ENCODE measurements around the gene ZNF444. TPM values are rescaled to one million over a fixed set of nuclear protein-coding genes. Genes with fewer than 3 reads are reported as not detected.

ZNF444 gene
- total RNA-seq, 1 donor from 2014 or later = 47.9 TPM

- Mint-ChIP-seq H3K4me3 (ENCODE audit: unreplicated experiment) (no peak overlapping the region), H3K4me1 (ENCODE audit: unreplicated experiment) (peaks cover 17% of the 10 kb centered on the region), H3K27me3 (ENCODE audit: unreplicated experiment) (no peaks in the 10 kb centered on the region), H3K27ac (ENCODE audit: unreplicated experiment) (no peak overlapping the region), H3K9me3 (ENCODE audit: unreplicated experiment) (no peaks in the 10 kb centered on the region), H3K36me3 (ENCODE audit: unreplicated experiment) (no peaks in the 10 kb centered on the region)
- DNase-seq (ENCODE audit: extremely low spot score, unreplicated experiment) = no peak
- TF ChIP-seq CTCF (IDR thresholded peaks at IDR 0.05) = no peak
These were observed 17.7 kb upstream of the ZNF444 start for GRCh38 chr19:56123266-56123891.

- Mint-ChIP-seq H3K4me3 (ENCODE audit: unreplicated experiment) (no peak overlapping the region), H3K27me3 (ENCODE audit: unreplicated experiment) (no peaks in the 10 kb centered on the region), H3K27ac (ENCODE audit: unreplicated experiment) (no peak overlapping the region)
These were observed 16.5 kb upstream of the ZNF444 start for GRCh38 chr19:56124578-56124977.

GRCh38 chr19:56125806-56126590 lies 15.1 kb upstream of the ZNF444 start:
- no peak overlapping the region for H3K27ac Mint-ChIP-seq (ENCODE audit: unreplicated experiment)
- H3K36me3 Mint-ChIP-seq (ENCODE audit: unreplicated experiment) = no peaks in the 10 kb centered on the region
- no peak for TF ChIP-seq CTCF (IDR thresholded peaks at IDR 0.05)
- DNase-seq (ENCODE audit: extremely low spot score, unreplicated experiment) = no peak
- no peak overlapping the region for H3K4me3 Mint-ChIP-seq (ENCODE audit: unreplicated experiment)
- no peaks in the 10 kb centered on the region for H3K9me3 Mint-ChIP-seq (ENCODE audit: unreplicated experiment)
- H3K27me3 Mint-ChIP-seq (ENCODE audit: unreplicated experiment) = no peaks in the 10 kb centered on the region
- H3K4me1 Mint-ChIP-seq (ENCODE audit: unreplicated experiment) = peaks cover 5% of the 10 kb centered on the region

More at GRCh38 chr19:56124578-56124977, 16.5 kb upstream of the ZNF444 start:
- Mint-ChIP-seq H3K9me3 (ENCODE audit: unreplicated experiment) (no peaks in the 10 kb centered on the region), H3K36me3 (ENCODE audit: unreplicated experiment) (no peaks in the 10 kb centered on the region), H3K4me1 (ENCODE audit: unreplicated experiment) (peaks cover 10% of the 10 kb centered on the region)
- DNase-seq (ENCODE audit: extremely low spot score, unreplicated experiment) = no peak
- no peak for TF ChIP-seq CTCF (IDR thresholded peaks at IDR 0.05)

GRCh38 chr19:56126983-56127780 lies 13.9 kb upstream of the ZNF444 start:
- DNase-seq (ENCODE audit: extremely low spot score, unreplicated experiment) = no peak
- Mint-ChIP-seq H3K36me3 (ENCODE audit: unreplicated experiment) (no peaks in the 10 kb centered on the region), H3K4me3 (ENCODE audit: unreplicated experiment) (no peak overlapping the region), H3K27me3 (ENCODE audit: unreplicated experiment) (no peaks in the 10 kb centered on the region), H3K27ac (ENCODE audit: unreplicated experiment) (no peak overlapping the region), H3K4me1 (ENCODE audit: unreplicated experiment) (peaks cover under 1% of the 10 kb centered on the region), H3K9me3 (ENCODE audit: unreplicated experiment) (no peaks in the 10 kb centered on the region)
- TF ChIP-seq CTCF (IDR thresholded peaks at IDR 0.05) = no peak

- H3K27me3 Mint-ChIP-seq (ENCODE audit: unreplicated experiment) = no peaks in the 10 kb centered on the region
- H3K36me3 Mint-ChIP-seq (ENCODE audit: unreplicated experiment) = no peaks in the 10 kb centered on the region
- peaks cover 13% of the 10 kb centered on the region for H3K4me1 Mint-ChIP-seq (ENCODE audit: unreplicated experiment)
- no peak overlapping the region for H3K27ac Mint-ChIP-seq (ENCODE audit: unreplicated experiment)
- TF ChIP-seq CTCF (IDR thresholded peaks at IDR 0.05) = no peak
- H3K4me3 Mint-ChIP-seq (ENCODE audit: unreplicated experiment) = no peak overlapping the region
- no peaks in the 10 kb centered on the region for H3K9me3 Mint-ChIP-seq (ENCODE audit: unreplicated experiment)
- DNase-seq (ENCODE audit: extremely low spot score, unreplicated experiment) = no peak
These were observed 11.1 kb upstream of the ZNF444 start for GRCh38 chr19:56130006-56130405.

Measured in osteocyte (in vitro differentiated cells).